HEK293 (cell line): ENCODE measurements around the gene SIDT2.

ENCODE experiments used
- CTCF ChIP-seq: fragments of 450-650 bp; formaldehyde crosslinking; IDR thresholded peaks from 2 replicates; pipeline ENCODE4 v1.5.1; 2016; ENCODE audit warnings: missing biosample characterization, missing genetic modification characterization
- EGR2 ChIP-seq: fragments of 450-650 bp; formaldehyde crosslinking; IDR thresholded peaks from 2 replicates; pipeline ENCODE4 v1.5.1; 2016; ENCODE audit warnings: low read depth, missing biosample characterization, missing genetic modification characterization
- GLI4 ChIP-seq: fragments of 450-650 bp; formaldehyde crosslinking; IDR thresholded peaks from 2 replicates; pipeline ENCODE4 v1.5.1; 2016; ENCODE audit warnings: missing biosample characterization, missing genetic modification characterization
- PRDM2 ChIP-seq: fragments of 450-650 bp; formaldehyde crosslinking; IDR thresholded peaks from 2 replicates; pipeline ENCODE4 v1.5.1; 2016; ENCODE audit warnings: missing biosample characterization, missing genetic modification characterization, borderline replicate concordance
- SALL2 ChIP-seq: fragments of 450-650 bp; formaldehyde crosslinking; IDR thresholded peaks from 2 replicates; pipeline ENCODE4 v1.5.0; 2017; ENCODE audit warnings: missing biosample characterization, mild to moderate bottlenecking, missing genetic modification characterization, borderline replicate concordance
- SP2 ChIP-seq: fragments of 450-650 bp; formaldehyde crosslinking; IDR thresholded peaks from 2 replicates; pipeline ENCODE4 v1.5.1; 2016; ENCODE audit warnings: missing biosample characterization, missing genetic modification characterization
- WT1 ChIP-seq: fragments of 450-650 bp; formaldehyde crosslinking; IDR thresholded peaks from 2 replicates; pipeline ENCODE4 v1.5.1; 2016; ENCODE audit warnings: missing biosample characterization, missing genetic modification characterization
- ZBTB6 ChIP-seq: fragments of 450-650 bp; formaldehyde crosslinking; IDR thresholded peaks from 2 replicates; pipeline ENCODE4 v1.5.1; 2017; ENCODE audit warnings: missing biosample characterization, missing genetic modification characterization
- ZNF10 ChIP-seq: fragments of 450-650 bp; formaldehyde crosslinking; IDR thresholded peaks from 2 replicates; pipeline ENCODE4 v1.5.1; 2017; ENCODE audit warnings: missing biosample characterization, missing genetic modification characterization
- ZNF155 ChIP-seq: fragments of 450-650 bp; formaldehyde crosslinking; IDR thresholded peaks from 2 replicates; pipeline ENCODE4 v1.5.1; 2016; ENCODE audit warnings: missing biosample characterization, missing genetic modification characterization
- ZNF366 ChIP-seq: fragments of 450-650 bp; formaldehyde crosslinking; conservative IDR thresholded peaks from 2 replicates; pipeline ENCODE4 v1.5.1; 2016; ENCODE audit warnings: missing biosample characterization, missing genetic modification characterization
- ZNF518A ChIP-seq: fragments of 450-650 bp; formaldehyde crosslinking; conservative IDR thresholded peaks from 2 replicates; pipeline ENCODE4 v1.5.1; 2016; ENCODE audit warnings: low read depth, missing biosample characterization, missing genetic modification characterization
- ZNF76 ChIP-seq: fragments of 450-650 bp; formaldehyde crosslinking; IDR thresholded peaks from 2 replicates; pipeline ENCODE4; 2016; ENCODE audit warnings: low read depth, missing biosample characterization, missing genetic modification characterization, borderline replicate concordance
- ZSCAN23 ChIP-seq: fragments of 450-650 bp; formaldehyde crosslinking; IDR thresholded peaks from 2 replicates; pipeline ENCODE4 v1.5.1; 2016; ENCODE audit warnings: missing biosample characterization, missing genetic modification characterization

GRCh38 chr11:117130879-117131278 lies 47.7 kb upstream of the SIDT2 start:
- TF ChIP-seq CTCF (tag by site-specific recombination) (no peak), PRDM2 (tag by site-specific recombination) (no peak), SP2 (no peak), ZSCAN23 (no peak), SALL2 (no peak), EGR2 (tag by site-specific recombination) (no peak), ZBTB6 (tag by site-specific recombination) (no peak), WT1 (no peak), ZNF518A (no peak), ZNF155 (tag by site-specific recombination) (no peak), ZNF76 (no peak), ZNF10 (tag by site-specific recombination) (no peak), ZNF366 (tag by site-specific recombination) (no peak), GLI4 (no peak)
